ENCODE measurements around the gene FAIM. TPM values are rescaled to one million over a fixed set of nuclear protein-coding genes. Genes with fewer than 3 reads are reported as not detected.

The FAIM gene
- total RNA-seq (2021) = 4.8 to 6.4 TPM (median 5.4 TPM) in 3 replicates
- Bru-seq, nascent RNA = percentile 51 among the genes with signal in this experiment
- long read RNA-seq, experiment 1, transcript FAIM-204 (5 exons, 946 nt) = major isoform, 19 of 24 reads
- long read RNA-seq, experiment 1, partial matches to known transcripts = 3 of 24 reads
- long read RNA-seq, experiment 1, other reads (novel, unspliced or antisense) = 0 of 24 reads
- long read RNA-seq, experiment 2, transcript FAIM-204 (5 exons, 946 nt) = major isoform, 8 of 10 reads
- long read RNA-seq, experiment 2, partial matches to known transcripts = 1 of 10 reads
- long read RNA-seq, experiment 2, other reads (novel, unspliced or antisense) = 1 of 10 reads
- long read RNA-seq, experiment 3, transcript FAIM-204 (5 exons, 946 nt) = major isoform, 44 of 54 reads
- long read RNA-seq, experiment 3, transcript FAIM-203 (5 exons, 927 nt) = minor isoform, 7 of 54 reads
- long read RNA-seq, experiment 3, partial matches to known transcripts = 0 of 54 reads
- long read RNA-seq, experiment 3, other reads (novel, unspliced or antisense) = 2 of 54 reads

- Mint-ChIP-seq H3K27ac (no peak within 1 kb of the TSS; the same call in 1 of the 2 replicates), H3K36me3 (peaks cover 8% of the 10 kb centered on the region), H3K9me3 (peaks cover 8% of the 10 kb centered on the region), H3K27me3 (ENCODE audit: low read depth) (peaks cover 17% of the 10 kb centered on the region), H3K4me1 (peaks cover 23% of the 10 kb centered on the region), H3K4me3 (peak within 1 kb of the TSS; percentile 69)
- CTCF ChIA-PET = interaction anchor here (0.7 to 2.5 kb wide), 4 partner anchors 14 to 328 kb away, joined by 3 to 9 read pairs (median 6); partner anchors contain the start of gene CEP70
- peak; percentile 70 for DNase-seq (ENCODE audit: low spot score)
- peak; percentile 76 for ATAC-seq
- POLR2A ChIA-PET = interaction anchor here (1.0 kb wide), 1 partner anchor 15 kb away, joined by 4 read pairs; the partner anchor contains the start of gene CEP70
- TF ChIP-seq ZNF263 (CRISPR knock-in tag; IDR thresholded peaks at IDR 0.05; ENCODE audit: low read depth) = 0 out of 2 replicates have a peak, but pooled peaks have one; percentile 29
- TF ChIP-seq ZNF416 (CRISPR knock-in tag; IDR thresholded peaks at IDR 0.05) = no peak
- TF ChIP-seq NFE2L1 (CRISPR knock-in tag; IDR thresholded peaks at IDR 0.05) = 0 out of 2 replicates have a peak, but pooled peaks have one; percentile 7
- no peak for TF ChIP-seq OVOL2 (CRISPR knock-in tag; IDR thresholded peaks at IDR 0.05; ENCODE audit: borderline replicate concordance)
- TF ChIP-seq TP53 (CRISPR knock-in tag; IDR thresholded peaks at IDR 0.05) = peak; percentile 5; the same call in 1 of the 2 replicates
- peak; percentile 42; the same call in 1 of the 2 replicates for TF ChIP-seq USF1 (CRISPR knock-in tag; IDR thresholded peaks at IDR 0.05)
- 0 out of 2 replicates have a peak, but pooled peaks have one; percentile 18 for TF ChIP-seq ZNF317 (CRISPR knock-in tag; IDR thresholded peaks at IDR 0.05; ENCODE audit: borderline replicate concordance, low read depth)
- TF ChIP-seq, protein P1, sequence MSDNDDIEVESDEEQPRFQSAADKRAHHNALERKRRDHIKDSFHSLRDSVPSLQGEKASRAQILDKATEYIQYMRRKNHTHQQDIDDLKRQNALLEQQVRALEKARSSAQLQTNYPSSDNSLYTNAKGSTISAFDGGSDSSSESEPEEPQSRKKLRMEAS (CRISPR knock-in tag; IDR thresholded peaks at IDR 0.05) = peak; percentile 88
- TF ChIP-seq SP1 (CRISPR knock-in tag; conservative IDR thresholded peaks at IDR 0.05) = peak; percentile 28; the same call in 1 of the 2 replicates
- peak; percentile 83; the same call in 1 of the 2 replicates for TF ChIP-seq FOXP1 (CRISPR knock-in tag; IDR thresholded peaks at IDR 0.05; ENCODE audit: borderline replicate concordance)
- TF ChIP-seq ZNF232 (CRISPR knock-in tag; IDR thresholded peaks at IDR 0.05) = 0 out of 2 replicates have a peak, but pooled peaks have one; percentile 49
- TF ChIP-seq NR3C1 (CRISPR knock-in tag; conservative IDR thresholded peaks at IDR 0.05; ENCODE audit: low read depth) = no peak
- 0 out of 2 replicates have a peak, but pooled peaks have one; percentile 60 for TF ChIP-seq TEAD4 (CRISPR knock-in tag; IDR thresholded peaks at IDR 0.05)
- TF ChIP-seq, protein P2, sequence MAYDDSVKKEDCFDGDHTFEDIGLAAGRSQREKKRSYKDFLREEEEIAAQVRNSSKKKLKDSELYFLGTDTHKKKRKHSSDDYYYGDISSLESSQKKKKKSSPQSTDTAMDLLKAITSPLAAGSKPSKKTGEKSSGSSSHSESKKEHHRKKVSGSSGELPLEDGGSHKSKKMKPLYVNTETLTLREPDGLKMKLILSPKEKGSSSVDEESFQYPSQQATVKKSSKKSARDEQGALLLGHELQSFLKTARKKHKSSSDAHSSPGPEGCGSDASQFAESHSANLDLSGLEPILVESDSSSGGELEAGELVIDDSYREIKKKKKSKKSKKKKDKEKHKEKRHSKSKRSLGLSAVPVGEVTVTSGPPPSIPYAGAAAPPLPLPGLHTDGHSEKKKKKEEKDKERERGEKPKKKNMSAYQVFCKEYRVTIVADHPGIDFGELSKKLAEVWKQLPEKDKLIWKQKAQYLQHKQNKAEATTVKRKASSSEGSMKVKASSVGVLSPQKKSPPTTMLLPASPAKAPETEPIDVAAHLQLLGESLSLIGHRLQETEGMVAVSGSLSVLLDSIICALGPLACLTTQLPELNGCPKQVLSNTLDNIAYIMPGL (CRISPR knock-in tag; IDR thresholded peaks at IDR 0.05) = peak; percentile 90; the same call in 1 of the 2 replicates
- TF ChIP-seq RELA (CRISPR knock-in tag; IDR thresholded peaks at IDR 0.05; ENCODE audit: borderline replicate concordance) = no peak; the same call in 1 of the 2 replicates
- 0 out of 2 replicates have a peak, but pooled peaks have one; percentile 26 for TF ChIP-seq GABPB1 (CRISPR knock-in tag; IDR thresholded peaks at IDR 0.05)
- TF ChIP-seq CBFB (CRISPR knock-in tag; IDR thresholded peaks at IDR 0.05; ENCODE audit: low read depth) = no peak
- no peak for TF ChIP-seq JUN (CRISPR knock-in tag; IDR thresholded peaks at IDR 0.05)
- TF ChIP-seq, protein P3, sequence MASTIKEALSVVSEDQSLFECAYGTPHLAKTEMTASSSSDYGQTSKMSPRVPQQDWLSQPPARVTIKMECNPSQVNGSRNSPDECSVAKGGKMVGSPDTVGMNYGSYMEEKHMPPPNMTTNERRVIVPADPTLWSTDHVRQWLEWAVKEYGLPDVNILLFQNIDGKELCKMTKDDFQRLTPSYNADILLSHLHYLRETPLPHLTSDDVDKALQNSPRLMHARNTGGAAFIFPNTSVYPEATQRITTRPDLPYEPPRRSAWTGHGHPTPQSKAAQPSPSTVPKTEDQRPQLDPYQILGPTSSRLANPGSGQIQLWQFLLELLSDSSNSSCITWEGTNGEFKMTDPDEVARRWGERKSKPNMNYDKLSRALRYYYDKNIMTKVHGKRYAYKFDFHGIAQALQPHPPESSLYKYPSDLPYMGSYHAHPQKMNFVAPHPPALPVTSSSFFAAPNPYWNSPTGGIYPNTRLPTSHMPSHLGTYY (CRISPR knock-in tag; IDR thresholded peaks at IDR 0.05) = no peak
- TF ChIP-seq MXD4 (CRISPR knock-in tag; IDR thresholded peaks at IDR 0.05; ENCODE audit: borderline replicate concordance) = no peak
- no peak for TF ChIP-seq TCF7 (CRISPR knock-in tag; IDR thresholded peaks at IDR 0.05; ENCODE audit: low read depth)
- 0 out of 2 replicates have a peak, but pooled peaks have one; percentile 33 for TF ChIP-seq ZNF219 (CRISPR knock-in tag; IDR thresholded peaks at IDR 0.05; ENCODE audit: borderline replicate concordance)
- peak; percentile 34; the same call in 1 of the 2 replicates for TF ChIP-seq E2F5 (CRISPR knock-in tag; IDR thresholded peaks at IDR 0.05)
- peak; percentile 82 for TF ChIP-seq ZNF423 (CRISPR knock-in tag; IDR thresholded peaks at IDR 0.05)
- TF ChIP-seq, protein P4, sequence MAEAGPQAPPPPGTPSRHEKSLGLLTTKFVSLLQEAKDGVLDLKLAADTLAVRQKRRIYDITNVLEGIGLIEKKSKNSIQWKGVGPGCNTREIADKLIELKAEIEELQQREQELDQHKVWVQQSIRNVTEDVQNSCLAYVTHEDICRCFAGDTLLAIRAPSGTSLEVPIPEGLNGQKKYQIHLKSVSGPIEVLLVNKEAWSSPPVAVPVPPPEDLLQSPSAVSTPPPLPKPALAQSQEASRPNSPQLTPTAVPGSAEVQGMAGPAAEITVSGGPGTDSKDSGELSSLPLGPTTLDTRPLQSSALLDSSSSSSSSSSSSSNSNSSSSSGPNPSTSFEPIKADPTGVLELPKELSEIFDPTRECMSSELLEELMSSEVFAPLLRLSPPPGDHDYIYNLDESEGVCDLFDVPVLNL (CRISPR knock-in tag; IDR thresholded peaks at IDR 0.05; ENCODE audit: borderline replicate concordance, low read depth) = 0 out of 2 replicates have a peak, but pooled peaks have one; percentile 37
- TF ChIP-seq NFATC4 (CRISPR knock-in tag; IDR thresholded peaks at IDR 0.05) = no peak
- peak; percentile 87 for TF ChIP-seq SMAD3 (CRISPR knock-in tag; IDR thresholded peaks at IDR 0.05; ENCODE audit: borderline replicate concordance)
- TF ChIP-seq TEAD1 (CRISPR knock-in tag; IDR thresholded peaks at IDR 0.05) = peak; percentile 62
These were observed at the start of gene FAIM for GRCh38 chr3:138608322-138609135. Gene FAIM (plus strand): TSS chr3:138608771. CDS start chr3:138619727, 10,956 bp downstream.

Data from WTC11 (cell line).